Breast epithelium (tissue), 4 donors: ENCODE results near the gene DSG2. TPM values are rescaled to one million over a fixed set of nuclear protein-coding genes. Genes with fewer than 3 reads are reported as not detected.

Experiments
- DNase-seq, 2 donors: peaks; one replicate each; pipeline ENCODE4 v3.0.0-alpha.2; 2019; ENCODE audit warnings: low spot score in 2 of 2
- H3K27ac ChIP-seq, 2 donors: fragments of 200-600 bp; sonication (generic) in 1 of 2; one replicate each; pipeline ENCODE4 v1.5.1; 2016 to 2019; ENCODE audit warnings: mild to moderate bottlenecking in 1 of 2
- H3K27me3 ChIP-seq, 2 donors: fragments of 200-600 bp; sonication (generic) in 1 of 2; one replicate each; pipeline versions ENCODE4 v1.5.1 to v1.6.0; 2017 to 2019; ENCODE audit warnings: control low read depth in 1 of 2, mild to moderate bottlenecking in 1 of 2
- H3K36me3 ChIP-seq: fragments of 200-600 bp; one replicate; pipeline ENCODE4 v1.5.1; 2019
- H3K4me1 ChIP-seq, 2 donors: fragments of 200-600 bp; sonication (generic); one replicate each; pipeline ENCODE4 v1.5.1; 2016 to 2019; ENCODE audit warnings: control low read depth in 1 of 2
- H3K4me3 ChIP-seq, 3 donors: fragments of 200-600 bp; sonication (generic); 1 replicate in 2 of 3; 2 replicates in 1 of 3; pipeline ENCODE4 v1.5.1; 2016 to 2019; ENCODE audit warnings: mild to moderate bottlenecking in 3 of 3, moderate library complexity in 2 of 3
- H3K9me3 ChIP-seq, 2 donors: fragments of 200-600 bp; sonication (generic) in 1 of 2; one replicate each; pipeline ENCODE4 v1.5.1; 2016 to 2019; ENCODE audit warnings: control low read depth in 1 of 2
- CTCF ChIP-seq, 3 donors: fragments of 450-650 bp; IDR thresholded peaks; one replicate each; pipeline ENCODE4 v1.5.1; 2016 to 2017; ENCODE audit warnings: antibody characterized with exemption in 3 of 3, mild to moderate bottlenecking in 3 of 3, moderate library complexity in 3 of 3
- POLR2A ChIP-seq: fragments of 450-650 bp; IDR thresholded peaks from one replicate; pipeline ENCODE4 v1.6.1; 2016; ENCODE audit warnings: antibody characterized with exemption, mild to moderate bottlenecking, moderate library complexity
- POLR2AphosphoS5 ChIP-seq, 3 donors: sonication (generic); formaldehyde crosslinking; IDR thresholded peaks; one replicate each; pipeline ENCODE4 v1.6.1; 2017; ENCODE audit warnings: antibody characterized with exemption in 3 of 3
- intact Hi-C: fragments of 100-400 bp; cut with DNase I; formaldehyde crosslinking; loops from one replicate; pipeline ENCODE4 v1.15.1; 2023; ENCODE audit warnings: low total_unique reads
- total RNA-seq, 3 donors: library from RNA; depleted of rRNA; stranded (reverse); fragments of >200 nt; gene quantifications; one replicate each; pipeline ENCODE4 v1.1.0, GENCODE V29; 2016

Gene DSG2
- total RNA-seq, 3 donors from 2014 or later: 14.1 to 125 (median 61.3) TPM

DNA sequence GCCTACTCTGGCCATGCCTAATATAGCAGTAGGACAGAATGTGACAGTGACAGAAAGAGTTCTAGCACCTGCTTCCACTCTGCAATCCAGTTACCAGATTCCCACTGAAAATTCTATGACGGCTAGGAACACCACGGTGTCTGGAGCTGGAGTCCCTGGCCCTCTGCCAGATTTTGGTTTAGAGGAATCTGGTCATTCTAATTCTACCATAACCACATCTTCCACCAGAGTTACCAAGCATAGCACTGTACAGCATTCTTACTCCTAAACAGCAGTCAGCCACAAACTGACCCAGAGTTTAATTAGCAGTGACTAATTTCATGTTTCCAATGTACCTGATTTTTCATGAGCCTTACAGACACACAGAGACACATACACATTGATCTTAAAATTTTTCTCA lies 48.5 kb downstream of the DSG2 start:
- Histone ChIP-seq H3K36me3 (no peaks in the 10 kb centered on the region), H3K27ac (no peak overlapping the region), H3K4me1 (no peaks in the 10 kb centered on the region), H3K27me3 (no peaks in the 10 kb centered on the region), H3K9me3 (no peaks in the 10 kb centered on the region), H3K4me3 (no peak overlapping the region)
- TF ChIP-seq POLR2A: no peak
- no peak for TF ChIP-seq POLR2AphosphoS5 (IDR thresholded peaks at IDR 0.05)
- TF ChIP-seq CTCF (IDR thresholded peaks at IDR 0.05): no peak
- no peak for DNase-seq
- intact Hi-C loops: no loop called here

DNA sequence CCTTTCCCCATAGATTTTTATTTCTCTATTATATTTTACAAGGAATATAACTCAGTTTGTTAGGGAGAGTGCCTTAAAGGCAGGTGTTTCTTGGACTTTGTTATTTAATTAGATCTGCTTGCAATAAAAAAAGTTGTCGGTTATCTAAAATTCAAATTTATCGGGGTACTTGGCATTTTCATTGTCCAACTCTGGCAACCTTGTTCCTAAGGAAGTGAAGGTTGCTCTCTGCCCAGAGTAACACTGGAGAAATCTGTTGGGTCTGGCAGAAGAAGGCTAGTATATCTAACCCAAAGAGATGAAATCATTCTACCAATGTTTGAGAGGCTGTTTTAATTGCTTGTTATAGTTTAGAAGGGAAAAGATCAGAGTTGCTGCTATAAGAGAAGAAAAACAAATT lies 50.9 kb downstream of the DSG2 start:
- Histone ChIP-seq H3K36me3 (no peaks in the 10 kb centered on the region), H3K4me1 (no peaks in the 10 kb centered on the region), H3K9me3 (no peaks in the 10 kb centered on the region), H3K27me3 (no peaks in the 10 kb centered on the region), H3K4me3 (no peak overlapping the region), H3K27ac (no peak overlapping the region)
- TF ChIP-seq POLR2AphosphoS5 (IDR thresholded peaks at IDR 0.05) (no peak), CTCF (IDR thresholded peaks at IDR 0.05) (no peak), POLR2A (no peak)
- intact Hi-C loops: no loop called here
- DNase-seq: no peak

- intact Hi-C loops: no loop called here
Observed at GRCh38 chr18:31549416-31549815, 51.4 kb downstream of the DSG2 start.

DNA sequence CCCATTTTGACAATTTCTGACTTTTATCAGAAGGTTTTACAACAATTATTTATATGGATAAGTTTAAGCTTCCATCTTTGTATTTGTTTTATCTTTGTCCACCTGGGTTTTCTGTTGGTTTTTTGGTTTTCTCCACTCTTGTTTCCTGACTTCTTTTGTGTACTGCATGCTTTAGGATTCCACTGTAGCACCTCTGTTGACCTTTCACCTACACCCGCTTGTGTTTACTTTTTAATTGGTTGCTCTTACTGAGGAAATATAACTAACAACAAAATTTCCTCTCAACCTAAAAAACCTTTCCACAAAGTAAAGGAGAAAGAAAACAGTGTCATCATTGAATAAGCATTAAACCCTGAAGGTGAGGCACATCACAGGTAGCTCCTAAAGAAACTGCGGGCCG lies 53.9 kb downstream of the DSG2 start:
- H3K9me3 ChIP-seq: no peaks in the 10 kb centered on the region
- H3K27me3 ChIP-seq: no peaks in the 10 kb centered on the region
- no peak for DNase-seq
- no peaks in the 10 kb centered on the region for H3K36me3 ChIP-seq
- intact Hi-C loops: loop anchor here (10.0 kb wide), 1 partner anchor 173 kb away; no protein-coding TSS in a partner anchor
- no peaks in the 10 kb centered on the region for H3K4me1 ChIP-seq
- no peak overlapping the region for H3K27ac ChIP-seq
- TF ChIP-seq CTCF (IDR thresholded peaks at IDR 0.05): no peak
- TF ChIP-seq POLR2AphosphoS5 (IDR thresholded peaks at IDR 0.05): no peak
- no peak for TF ChIP-seq POLR2A
- H3K4me3 ChIP-seq: no peak overlapping the region

More at GRCh38 chr18:31549416-31549815, 51.4 kb downstream of the DSG2 start:
- Histone ChIP-seq H3K27me3 (no peaks in the 10 kb centered on the region), H3K4me1 (no peaks in the 10 kb centered on the region), H3K9me3 (no peaks in the 10 kb centered on the region), H3K4me3 (no peak overlapping the region), H3K36me3 (no peaks in the 10 kb centered on the region), H3K27ac (no peak overlapping the region)
- DNase-seq: no peak
- TF ChIP-seq CTCF (IDR thresholded peaks at IDR 0.05) (no peak), POLR2A (no peak), POLR2AphosphoS5 (IDR thresholded peaks at IDR 0.05) (no peak)

DNA sequence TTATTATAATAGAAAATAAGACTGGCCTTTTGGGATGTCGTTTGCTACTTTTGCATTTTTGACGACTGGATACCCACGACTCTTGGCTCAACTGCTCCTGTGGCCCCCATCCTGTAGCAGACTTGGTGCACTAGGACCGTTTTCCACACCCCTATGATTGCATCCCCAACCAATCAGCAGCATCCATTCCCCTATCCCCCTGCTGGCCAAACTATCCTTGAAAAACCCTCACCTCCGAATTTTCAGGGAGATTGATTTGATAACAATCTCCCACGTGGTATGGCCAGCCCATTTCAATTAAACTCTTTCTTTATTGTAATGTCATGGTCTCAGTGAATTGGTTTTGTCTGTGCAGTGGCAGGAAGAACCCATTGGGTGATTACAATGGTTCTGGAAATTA lies 55.8 kb downstream of the DSG2 start:
- TF ChIP-seq POLR2A (no peak), POLR2AphosphoS5 (IDR thresholded peaks at IDR 0.05) (no peak), CTCF (IDR thresholded peaks at IDR 0.05) (no peak)
- H3K4me3 ChIP-seq: no peak overlapping the region
- no peak for DNase-seq
- intact Hi-C loops: loop anchor here (10.0 kb wide), 1 partner anchor 171 kb away; no protein-coding TSS in a partner anchor
- no peaks in the 10 kb centered on the region for H3K27me3 ChIP-seq
- no peaks in the 10 kb centered on the region for H3K36me3 ChIP-seq
- H3K27ac ChIP-seq: no peak overlapping the region
- H3K4me1 ChIP-seq: no peaks in the 10 kb centered on the region
- H3K9me3 ChIP-seq: no peaks in the 10 kb centered on the region
